SK-N-SH treated with all-trans-retinoic acid at 6 μM for 48 hours (cell line): Measurements from ENCODE around the gene CAMKMT.

Experiments used
- ATAC-seq: fragments of 200-7000 bp; cut with Tn5 transposase; 3 replicates; pipeline ENCODE4 v1.9.1; 2020; ENCODE audit warnings: mild to moderate bottlenecking, moderate library complexity
- CSDC2 ChIP-seq: fragments of 250-450 bp; sonication (Bioruptor Pico); IDR thresholded peaks from 2 replicates; pipeline ENCODE4 v1.5.0; 2020; ENCODE audit warnings: mild to moderate bottlenecking, moderate library complexity
- CSRNP3 ChIP-seq: fragments of 250-450 bp; sonication (Bioruptor Pico); IDR thresholded peaks from 2 replicates; pipeline ENCODE4 v1.5.1; 2021; ENCODE audit warnings: mild to moderate bottlenecking, moderate library complexity
- ESRRG ChIP-seq: fragments of 250-450 bp; sonication (Bioruptor Pico); IDR thresholded peaks from 2 replicates; pipeline ENCODE4 v1.6.1; 2021; ENCODE audit warnings: mild to moderate bottlenecking
- ISL1 ChIP-seq: fragments of 250-450 bp; sonication (Bioruptor Pico); IDR thresholded peaks from 2 replicates; pipeline ENCODE4 v2.1.2; 2022; ENCODE audit warnings: mild to moderate bottlenecking, moderate library complexity
- OSR1 ChIP-seq: fragments of 250-450 bp; sonication (Bioruptor Pico); IDR thresholded peaks from 2 replicates; pipeline ENCODE4 v1.8.0; 2022; ENCODE audit warnings: moderate library complexity, mild to moderate bottlenecking, inconsistent platforms
- RARB ChIP-seq: fragments of 250-450 bp; sonication (Bioruptor Pico); IDR thresholded peaks from 2 replicates; pipeline ENCODE4 v1.8.0; 2021; ENCODE audit warnings: mild to moderate bottlenecking, moderate library complexity
- SNAI2 ChIP-seq: fragments of 250-450 bp; sonication (Bioruptor Pico); IDR thresholded peaks from 2 replicates; pipeline ENCODE4 v1.5.0; 2020; ENCODE audit warnings: mild to moderate bottlenecking, moderate library complexity
- ZFP3 ChIP-seq: fragments of 250-450 bp; sonication (Bioruptor Pico); IDR thresholded peaks from 2 replicates; pipeline ENCODE4 v1.5.0; 2020; ENCODE audit warnings: mild to moderate bottlenecking, moderate library complexity
- ZFP30 ChIP-seq: fragments of 450-650 bp; formaldehyde crosslinking; IDR thresholded peaks from 2 replicates; pipeline ENCODE4 v1.5.0; 2022; ENCODE audit warnings: mild to moderate bottlenecking, moderate library complexity
- ZNF565 ChIP-seq: fragments of 450-650 bp; formaldehyde crosslinking; conservative IDR thresholded peaks from 2 replicates; pipeline ENCODE4 v1.5.0; 2020; ENCODE audit warnings: low read depth, mild to moderate bottlenecking, moderate library complexity
- ZNF70 ChIP-seq: fragments of 450-650 bp; formaldehyde crosslinking; IDR thresholded peaks from 2 replicates; pipeline ENCODE4 v1.5.0; 2020; ENCODE audit warnings: mild to moderate bottlenecking, moderate library complexity
- ZNF8 ChIP-seq: fragments of 450-650 bp; formaldehyde crosslinking; IDR thresholded peaks from 2 replicates; pipeline ENCODE4 v1.5.0; 2020; ENCODE audit warnings: mild to moderate bottlenecking, moderate library complexity
- TF ChIP-seq, protein P1 (sequence below): fragments of 250-450 bp; sonication (Bioruptor Pico); IDR thresholded peaks from 2 replicates; pipeline ENCODE4 v1.8.0; 2021; ENCODE audit warnings: low read depth, mild to moderate bottlenecking, moderate library complexity, borderline replicate concordance
- TF ChIP-seq, protein P2 (sequence below): fragments of 250-450 bp; sonication (Bioruptor Pico); IDR thresholded peaks from 2 replicates; pipeline ENCODE4 v1.8.0; 2020; ENCODE audit warnings: mild to moderate bottlenecking, moderate library complexity, borderline replicate concordance
- TF ChIP-seq, protein P3 (sequence below): fragments of 250-450 bp; sonication (Bioruptor Pico); IDR thresholded peaks from 2 replicates; pipeline ENCODE4 v1.5.1; 2020; ENCODE audit warnings: low read depth, mild to moderate bottlenecking, moderate library complexity
- TF ChIP-seq, protein P4 (sequence below): fragments of 250-450 bp; sonication (Bioruptor Pico); IDR thresholded peaks from 2 replicates; pipeline ENCODE4 v1.5.0; 2020; ENCODE audit warnings: mild to moderate bottlenecking, moderate library complexity

Gene CAMKMT

DNA sequence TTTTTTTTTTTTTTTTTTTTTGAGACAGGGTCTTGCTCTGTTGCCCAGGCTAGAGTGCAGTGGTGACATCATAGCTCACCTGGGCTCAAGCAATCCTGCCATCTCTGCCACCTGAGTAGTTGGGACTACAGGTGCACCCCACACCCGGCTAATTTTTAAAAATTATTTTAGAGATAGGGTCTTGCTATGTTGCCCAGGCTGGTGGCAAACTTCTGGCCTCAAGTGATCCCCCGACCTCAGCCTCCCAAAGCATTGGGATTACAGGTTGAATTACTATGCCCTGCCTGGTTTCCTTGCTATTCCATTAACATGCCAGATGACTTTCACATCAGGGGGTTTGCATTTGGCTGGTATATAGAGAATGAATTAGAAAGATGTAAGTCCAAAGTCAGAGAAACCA lies 253.2 kb downstream of the CAMKMT start:
- TF ChIP-seq ISL1 (no peak), CSDC2 (CRISPR knock-in tag) (no peak), ZNF8 (no peak), CSRNP3 (no peak), ZNF70 (CRISPR knock-in tag) (no peak), ZFP30 (no peak), SNAI2 (no peak), ZNF565 (CRISPR knock-in tag) (no peak), ZFP3 (CRISPR knock-in tag) (no peak)
- TF ChIP-seq, protein P1, sequence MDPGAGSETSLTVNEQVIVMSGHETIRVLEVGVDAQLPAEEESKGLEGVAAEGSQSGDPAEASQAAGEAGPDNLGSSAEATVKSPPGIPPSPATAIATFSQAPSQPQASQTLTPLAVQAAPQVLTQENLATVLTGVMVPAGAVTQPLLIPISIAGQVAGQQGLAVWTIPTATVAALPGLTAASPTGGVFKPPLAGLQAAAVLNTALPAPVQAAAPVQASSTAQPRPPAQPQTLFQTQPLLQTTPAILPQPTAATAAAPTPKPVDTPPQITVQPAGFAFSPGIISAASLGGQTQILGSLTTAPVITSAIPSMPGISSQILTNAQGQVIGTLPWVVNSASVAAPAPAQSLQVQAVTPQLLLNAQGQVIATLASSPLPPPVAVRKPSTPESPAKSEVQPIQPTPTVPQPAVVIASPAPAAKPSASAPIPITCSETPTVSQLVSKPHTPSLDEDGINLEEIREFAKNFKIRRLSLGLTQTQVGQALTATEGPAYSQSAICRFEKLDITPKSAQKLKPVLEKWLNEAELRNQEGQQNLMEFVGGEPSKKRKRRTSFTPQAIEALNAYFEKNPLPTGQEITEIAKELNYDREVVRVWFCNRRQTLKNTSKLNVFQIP (CRISPR knock-in tag): no peak
- TF ChIP-seq, protein P2, sequence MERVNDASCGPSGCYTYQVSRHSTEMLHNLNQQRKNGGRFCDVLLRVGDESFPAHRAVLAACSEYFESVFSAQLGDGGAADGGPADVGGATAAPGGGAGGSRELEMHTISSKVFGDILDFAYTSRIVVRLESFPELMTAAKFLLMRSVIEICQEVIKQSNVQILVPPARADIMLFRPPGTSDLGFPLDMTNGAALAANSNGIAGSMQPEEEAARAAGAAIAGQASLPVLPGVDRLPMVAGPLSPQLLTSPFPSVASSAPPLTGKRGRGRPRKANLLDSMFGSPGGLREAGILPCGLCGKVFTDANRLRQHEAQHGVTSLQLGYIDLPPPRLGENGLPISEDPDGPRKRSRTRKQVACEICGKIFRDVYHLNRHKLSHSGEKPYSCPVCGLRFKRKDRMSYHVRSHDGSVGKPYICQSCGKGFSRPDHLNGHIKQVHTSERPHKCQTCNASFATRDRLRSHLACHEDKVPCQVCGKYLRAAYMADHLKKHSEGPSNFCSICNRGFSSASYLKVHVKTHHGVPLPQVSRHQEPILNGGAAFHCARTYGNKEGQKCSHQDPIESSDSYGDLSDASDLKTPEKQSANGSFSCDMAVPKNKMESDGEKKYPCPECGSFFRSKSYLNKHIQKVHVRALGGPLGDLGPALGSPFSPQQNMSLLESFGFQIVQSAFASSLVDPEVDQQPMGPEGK: no peak
- TF ChIP-seq, protein P3, sequence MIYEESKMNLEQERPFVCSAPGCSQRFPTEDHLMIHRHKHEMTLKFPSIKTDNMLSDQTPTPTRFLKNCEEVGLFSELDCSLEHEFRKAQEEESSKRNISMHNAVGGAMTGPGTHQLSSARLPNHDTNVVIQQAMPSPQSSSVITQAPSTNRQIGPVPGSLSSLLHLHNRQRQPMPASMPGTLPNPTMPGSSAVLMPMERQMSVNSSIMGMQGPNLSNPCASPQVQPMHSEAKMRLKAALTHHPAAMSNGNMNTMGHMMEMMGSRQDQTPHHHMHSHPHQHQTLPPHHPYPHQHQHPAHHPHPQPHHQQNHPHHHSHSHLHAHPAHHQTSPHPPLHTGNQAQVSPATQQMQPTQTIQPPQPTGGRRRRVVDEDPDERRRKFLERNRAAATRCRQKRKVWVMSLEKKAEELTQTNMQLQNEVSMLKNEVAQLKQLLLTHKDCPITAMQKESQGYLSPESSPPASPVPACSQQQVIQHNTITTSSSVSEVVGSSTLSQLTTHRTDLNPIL (CRISPR knock-in tag): no peak
- TF ChIP-seq, all 23 proteins: peak for 0

DNA sequence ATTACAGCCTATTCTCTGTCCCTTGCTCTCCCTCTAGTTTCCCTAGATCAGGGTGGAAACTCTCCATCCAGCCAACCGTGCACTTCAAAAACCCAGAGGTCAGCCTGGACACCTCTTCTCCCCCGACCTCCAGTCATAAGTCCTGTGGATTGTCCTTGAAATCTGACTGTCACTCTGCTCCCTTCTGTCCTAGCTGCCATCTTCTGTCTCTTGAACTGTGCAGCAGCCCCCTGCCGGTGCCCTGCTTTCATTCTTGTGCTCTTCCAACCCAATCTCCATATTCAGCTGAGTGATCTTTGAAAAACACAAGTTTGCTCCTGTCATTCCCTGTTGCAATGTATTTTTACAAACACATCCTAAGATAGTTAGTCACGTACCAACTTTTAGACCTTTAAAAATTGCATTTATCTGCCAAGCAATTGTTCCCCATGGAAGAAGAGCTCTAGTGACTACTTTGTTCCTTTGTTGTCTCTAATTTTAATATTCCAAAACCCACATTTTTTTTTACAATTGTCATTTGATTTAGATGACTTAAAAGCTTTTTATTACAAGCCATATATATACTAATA lies 254.3 kb downstream of the CAMKMT start:
- TF ChIP-seq, protein P3 (CRISPR knock-in tag): no peak
- no peak for TF ChIP-seq OSR1 (CRISPR knock-in tag)
- no peak for TF ChIP-seq ISL1
- no peak for TF ChIP-seq ESRRG (CRISPR knock-in tag)
- TF ChIP-seq RARB (CRISPR knock-in tag): no peak
- TF ChIP-seq CSRNP3: no peak
- TF ChIP-seq, protein P4, sequence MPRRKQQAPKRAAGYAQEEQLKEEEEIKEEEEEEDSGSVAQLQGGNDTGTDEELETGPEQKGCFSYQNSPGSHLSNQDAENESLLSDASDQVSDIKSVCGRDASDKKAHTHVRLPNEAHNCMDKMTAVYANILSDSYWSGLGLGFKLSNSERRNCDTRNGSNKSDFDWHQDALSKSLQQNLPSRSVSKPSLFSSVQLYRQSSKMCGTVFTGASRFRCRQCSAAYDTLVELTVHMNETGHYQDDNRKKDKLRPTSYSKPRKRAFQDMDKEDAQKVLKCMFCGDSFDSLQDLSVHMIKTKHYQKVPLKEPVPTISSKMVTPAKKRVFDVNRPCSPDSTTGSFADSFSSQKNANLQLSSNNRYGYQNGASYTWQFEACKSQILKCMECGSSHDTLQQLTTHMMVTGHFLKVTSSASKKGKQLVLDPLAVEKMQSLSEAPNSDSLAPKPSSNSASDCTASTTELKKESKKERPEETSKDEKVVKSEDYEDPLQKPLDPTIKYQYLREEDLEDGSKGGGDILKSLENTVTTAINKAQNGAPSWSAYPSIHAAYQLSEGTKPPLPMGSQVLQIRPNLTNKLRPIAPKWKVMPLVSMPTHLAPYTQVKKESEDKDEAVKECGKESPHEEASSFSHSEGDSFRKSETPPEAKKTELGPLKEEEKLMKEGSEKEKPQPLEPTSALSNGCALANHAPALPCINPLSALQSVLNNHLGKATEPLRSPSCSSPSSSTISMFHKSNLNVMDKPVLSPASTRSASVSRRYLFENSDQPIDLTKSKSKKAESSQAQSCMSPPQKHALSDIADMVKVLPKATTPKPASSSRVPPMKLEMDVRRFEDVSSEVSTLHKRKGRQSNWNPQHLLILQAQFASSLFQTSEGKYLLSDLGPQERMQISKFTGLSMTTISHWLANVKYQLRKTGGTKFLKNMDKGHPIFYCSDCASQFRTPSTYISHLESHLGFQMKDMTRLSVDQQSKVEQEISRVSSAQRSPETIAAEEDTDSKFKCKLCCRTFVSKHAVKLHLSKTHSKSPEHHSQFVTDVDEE (CRISPR knock-in tag): no peak
- TF ChIP-seq CSDC2 (CRISPR knock-in tag): no peak
- TF ChIP-seq ZNF70 (CRISPR knock-in tag): no peak
- no peak for TF ChIP-seq SNAI2
- ATAC-seq: no peak; the same call in 2 of the 3 replicates

More for the DNA sequence above, 253.2 kb downstream of the CAMKMT start:
- ATAC-seq: no peak

- 0 out of 2 replicates have a peak, but pooled peaks have one; percentile 5 for TF ChIP-seq ISL1
- no peak for TF ChIP-seq ZNF565 (CRISPR knock-in tag)
- peak; percentile 70 for ATAC-seq
Measured at GRCh38 chr2:44616667-44617155, 255.0 kb downstream of the CAMKMT start.
